Naive thymus-derived CD4-positive, alpha-beta T cell (primary cell): Measurements from ENCODE around the gene IQGAP1. TPM values are rescaled to one million over a fixed set of nuclear protein-coding genes. Genes with fewer than 3 reads are reported as not detected.

Experiments used
- ATAC-seq: fragments of 150-1000 bp; cut with Tn5 transposase; 2 replicates; pipeline ENCODE4 v1.10.0; 2021; ENCODE audit warnings: mild to moderate bottlenecking, moderate library complexity
- CTCF ChIA-PET: fragments of 350-600 bp; sonication (Branson Sonifier 250); formaldehyde crosslinking; loops from one replicate; lab custom pipeline; 2021; ENCODE audit warnings: antibody characterized with exemption; lab: Charles Lee
- POLR2A ChIA-PET: fragments of 350-600 bp; sonication (Branson Sonifier 250); formaldehyde crosslinking; loops from one replicate; lab custom pipeline; 2021; ENCODE audit warnings: antibody characterized with exemption, inconsistent platforms; lab: Charles Lee
- DNase-seq, 9 donors: peaks; one replicate each; pipeline versions ENCODE4 v3.0.0 to v3.0.0-alpha.2; 2020 to 2022; ENCODE audit warnings: mixed read lengths in 1 of 9
- H3K27ac ChIP-seq: one replicate; pipeline ENCODE4 v1.7.0; 2013; ENCODE audit warnings: mild to moderate bottlenecking, low read depth, low read length, moderate library complexity
- H3K27me3 ChIP-seq, 2 donors: one replicate each; pipeline ENCODE4 v1.7.0; 2013; ENCODE audit warnings: low read length in 2 of 2, mild to moderate bottlenecking in 2 of 2, moderate library complexity in 2 of 2; ENCODE audit not compliant: control insufficient read depth in 2 of 2, insufficient read depth in 2 of 2
- H3K36me3 ChIP-seq, 3 experiments: 1 replicate in 2 of 3; 2 replicates in 1 of 3; pipeline ENCODE4 v1.7.0; 2013; ENCODE audit warnings: low read length in 3 of 3, mild to moderate bottlenecking in 3 of 3, moderate library complexity in 1 of 3; ENCODE audit not compliant: insufficient read depth in 3 of 3, control insufficient read depth in 2 of 3
- H3K4me1 ChIP-seq, 2 donors: one replicate each; pipeline ENCODE4 v1.7.0; 2013; ENCODE audit warnings: low read length in 2 of 2, mild to moderate bottlenecking in 2 of 2, moderate library complexity in 1 of 2; ENCODE audit not compliant: control insufficient read depth in 2 of 2, insufficient read depth in 2 of 2
- H3K4me3 ChIP-seq: 2 replicates; pipeline ENCODE4 v1.7.0; 2013; ENCODE audit warnings: mild to moderate bottlenecking, low read length
- H3K9me3 ChIP-seq, 3 experiments: 1 replicate in 2 of 3; 2 replicates in 1 of 3; pipeline ENCODE4 v1.7.0; 2013; ENCODE audit warnings: low read length in 3 of 3; ENCODE audit not compliant: control insufficient read depth in 2 of 3
- H3K27ac Mint-ChIP-seq, 9 donors: one replicate each; pipeline ENCODE4 v1.8.0; 2020 to 2022; ENCODE audit warnings: mixed read lengths in 9 of 9, mild to moderate bottlenecking in 8 of 9, moderate library complexity in 5 of 9, inconsistent platforms in 2 of 9
- H3K27me3 Mint-ChIP-seq, 5 donors: one replicate each; pipeline ENCODE4 v1.8.0; 2021 to 2022; ENCODE audit warnings: mixed read lengths in 5 of 5, mild to moderate bottlenecking in 1 of 5
- H3K36me3 Mint-ChIP-seq, 5 donors: one replicate each; pipeline ENCODE4 v1.8.0; 2020 to 2022; ENCODE audit warnings: mixed read lengths in 5 of 5, mild to moderate bottlenecking in 3 of 5, inconsistent platforms in 1 of 5
- H3K4me1 Mint-ChIP-seq, 7 donors: one replicate each; pipeline ENCODE4 v1.8.0; 2020 to 2022; ENCODE audit warnings: mixed read lengths in 7 of 7, mild to moderate bottlenecking in 3 of 7, inconsistent platforms in 1 of 7
- H3K4me3 Mint-ChIP-seq, 10 donors: one replicate each; pipeline ENCODE4 v1.8.0; 2020 to 2022; ENCODE audit warnings: mild to moderate bottlenecking in 10 of 10, mixed read lengths in 10 of 10, moderate library complexity in 6 of 10, inconsistent platforms in 2 of 10
- H3K9me3 Mint-ChIP-seq, 11 donors: one replicate each; pipeline ENCODE4 v1.8.0; 2020 to 2022; ENCODE audit warnings: mixed read lengths in 11 of 11, mild to moderate bottlenecking in 4 of 11, inconsistent platforms in 1 of 11, moderate library complexity in 1 of 11
- intact Hi-C, 2 donors: fragments of 100-400 bp; cut with micrococcal nuclease; formaldehyde crosslinking; loops; one replicate each; pipeline ENCODE4 v1.15.1; 2023
- polyA plus RNA-seq, 2 donors: library from polyadenylated mRNA; unstranded; fragments of 300-500 nt; fragmentation: Illumina TruSeq; gene quantifications; one replicate each; pipeline ENCODE4 v1.2.3, GENCODE V29; 2021
- total RNA-seq, 6 experiments: library from RNA in 5 of 6; stranded (reverse) in 5 of 6; gene quantifications; 1 replicate in 5 of 6; 2 replicates in 1 of 6; pipeline ENCODE4 v1.2.3 and lab custom pipeline; 2021 to 2026

Gene IQGAP1
- total and polyA plus RNA-seq, 7 experiments from 2014 or later: 73.9 to 263 (median 90.3) TPM

- no peak overlapping the region for H3K4me3 Mint-ChIP-seq
- ChIA-PET CTCF (interaction anchor here (0.6 to 0.8 kb wide), 2 partner anchors 58 to 61 kb away, joined by 3 to 6 read pairs; no protein-coding TSS in a partner anchor), POLR2A (interaction anchor here (0.6 to 0.8 kb wide), 3 partner anchors 10 to 300 kb away, joined by 3 to 4 read pairs (median 3); no protein-coding TSS in a partner anchor)
- no peaks in the 10 kb centered on the region for H3K9me3 ChIP-seq
- DNase-seq (no peak), ATAC-seq (no peak)
- no peaks in the 10 kb centered on the region for H3K27me3 ChIP-seq
- H3K4me3 ChIP-seq: no peak overlapping the region
- H3K36me3 Mint-ChIP-seq: peaks cover 0 to 21% (median 14%) of the 10 kb centered on the region in 5 donors
- H3K27ac Mint-ChIP-seq: peak overlapping the region in 1 of 9 donors; percentile 66
- peaks cover 33 to 79% (median 65%) of the 10 kb centered on the region in 7 donors for H3K4me1 Mint-ChIP-seq
- H3K36me3 ChIP-seq: no peaks in the 10 kb centered on the region
- H3K27ac ChIP-seq: no peak overlapping the region
- H3K27me3 Mint-ChIP-seq: no peaks in the 10 kb centered on the region
- H3K9me3 Mint-ChIP-seq: peaks cover 0 to 6% (median 0%) of the 10 kb centered on the region in 11 donors
- peaks cover 18 to 22% of the 10 kb centered on the region in 2 donors for H3K4me1 ChIP-seq
- intact Hi-C loops: no loop called here
These were observed 33.5 kb downstream of the IQGAP1 start for GRCh38 chr15:90421527-90421926.

GRCh38 chr15:90422043-90422442, 34.0 kb downstream of the IQGAP1 start:
- peaks cover 0 to under 1% (median 0%) of the 10 kb centered on the region in 3 experiments for H3K36me3 ChIP-seq
- POLR2A ChIA-PET: interaction anchor here (0.8 kb wide), 1 partner anchor 9 kb away, joined by 4 read pairs; no protein-coding TSS in a partner anchor
- peak overlapping the region in 2 of 9 donors; percentile 17 to 66 for H3K27ac Mint-ChIP-seq

GRCh38 chr15:90422936-90423335, 34.9 kb downstream of the IQGAP1 start:
- no peak overlapping the region for H3K27ac ChIP-seq
- H3K4me3 ChIP-seq: no peak overlapping the region
- H3K27me3 Mint-ChIP-seq: no peaks in the 10 kb centered on the region
- peak overlapping the region in 3 of 9 donors; percentile 10 to 17 (median 12) for H3K27ac Mint-ChIP-seq
- CTCF ChIA-PET: interaction anchor here (0.9 to 1.3 kb wide), 2 partner anchors 10 to 14 kb away, joined by 3 to 5 read pairs; no protein-coding TSS in a partner anchor
- DNase-seq (no peak), ATAC-seq (no peak)
- H3K4me1 Mint-ChIP-seq: peaks cover 27 to 65% (median 54%) of the 10 kb centered on the region in 7 donors
- peaks cover 16 to 22% of the 10 kb centered on the region in 2 donors for H3K4me1 ChIP-seq
- H3K9me3 ChIP-seq: no peaks in the 10 kb centered on the region
- H3K36me3 Mint-ChIP-seq: peaks cover 0 to 17% (median 11%) of the 10 kb centered on the region in 5 donors
- no peaks in the 10 kb centered on the region for H3K9me3 Mint-ChIP-seq
- H3K36me3 ChIP-seq: peaks cover 0 to 4% (median 0%) of the 10 kb centered on the region in 3 experiments
- no peaks in the 10 kb centered on the region for H3K27me3 ChIP-seq
- POLR2A ChIA-PET: interaction anchor here (0.5 kb wide), 1 partner anchor 10 kb away, joined by 3 read pairs; no protein-coding TSS in a partner anchor
- intact Hi-C loops: no loop called here
- H3K4me3 Mint-ChIP-seq: no peak overlapping the region

More at GRCh38 chr15:90422043-90422442, 34.0 kb downstream of the IQGAP1 start:
- no peaks in the 10 kb centered on the region for H3K9me3 ChIP-seq
- H3K27me3 Mint-ChIP-seq: no peaks in the 10 kb centered on the region
- peaks cover 18 to 22% of the 10 kb centered on the region in 2 donors for H3K4me1 ChIP-seq
- ATAC-seq: no peak
- H3K27me3 ChIP-seq: no peaks in the 10 kb centered on the region
- peaks cover 33 to 74% (median 61%) of the 10 kb centered on the region in 7 donors for H3K4me1 Mint-ChIP-seq
- DNase-seq: no peak
- H3K27ac ChIP-seq: no peak overlapping the region
- H3K9me3 Mint-ChIP-seq: peaks cover 0 to 2% (median 0%) of the 10 kb centered on the region in 11 donors
- CTCF ChIA-PET: no interaction called here
- intact Hi-C loops: no loop called here
- H3K4me3 Mint-ChIP-seq: no peak overlapping the region
- H3K4me3 ChIP-seq: no peak overlapping the region
- H3K36me3 Mint-ChIP-seq: peaks cover 0 to 16% (median 10%) of the 10 kb centered on the region in 5 donors

- no peak for DNase-seq
- H3K4me1 ChIP-seq: peaks cover 7 to 15% of the 10 kb centered on the region in 2 donors
- no peaks in the 10 kb centered on the region for H3K27me3 ChIP-seq
- intact Hi-C loops: no loop called here
- POLR2A ChIA-PET: interaction anchor here (1.2 kb wide), 1 partner anchor 36 kb away, joined by 3 read pairs; the partner anchor contains the start of gene IQGAP1
- H3K4me3 Mint-ChIP-seq: peak overlapping the region in 1 of 10 donors; percentile 17
- no peaks in the 10 kb centered on the region for H3K27me3 Mint-ChIP-seq
- peak overlapping the region in 3 of 9 donors; percentile 12 to 34 (median 31) for H3K27ac Mint-ChIP-seq
- H3K9me3 Mint-ChIP-seq: no peaks in the 10 kb centered on the region
- no peak for ATAC-seq
- H3K9me3 ChIP-seq: no peaks in the 10 kb centered on the region
- H3K4me1 Mint-ChIP-seq: peaks cover 18 to 57% (median 47%) of the 10 kb centered on the region in 7 donors
- H3K36me3 ChIP-seq: peaks cover 0 to 4% (median 0%) of the 10 kb centered on the region in 3 experiments
- no peak overlapping the region for H3K27ac ChIP-seq
- CTCF ChIA-PET: interaction anchor here (1.3 kb wide), 1 partner anchor 10 kb away, joined by 5 read pairs; no protein-coding TSS in a partner anchor
- H3K36me3 Mint-ChIP-seq: peaks cover 0 to 17% (median 11%) of the 10 kb centered on the region in 5 donors
- no peak overlapping the region for H3K4me3 ChIP-seq
These were observed 35.8 kb downstream of the IQGAP1 start for GRCh38 chr15:90423801-90424319.

GRCh38 chr15:90425726-90426346, 37.8 kb downstream of the IQGAP1 start:
- ChIA-PET POLR2A (interaction anchor here (0.6 kb wide), 1 partner anchor 31 kb away, joined by 3 read pairs; no protein-coding TSS in a partner anchor), CTCF (interaction anchor here (0.6 kb wide), 2 partner anchors 48 to 81 kb away, joined by 3 to 5 read pairs; no protein-coding TSS in a partner anchor)
- H3K27ac Mint-ChIP-seq: peak overlapping the region in 4 of 9 donors; percentile 24 to 89 (median 30)
- H3K27me3 Mint-ChIP-seq: no peaks in the 10 kb centered on the region
- Histone ChIP-seq H3K27me3 (no peaks in the 10 kb centered on the region), H3K27ac (no peak overlapping the region), H3K4me3 (no peak overlapping the region), H3K9me3 (no peaks in the 10 kb centered on the region), H3K36me3 (peaks cover 0 to 4% (median 4%) of the 10 kb centered on the region in 3 experiments), H3K4me1 (peaks cover 0 to 5% of the 10 kb centered on the region in 2 donors)
- peaks cover 6 to 47% (median 32%) of the 10 kb centered on the region in 7 donors for H3K4me1 Mint-ChIP-seq
- ATAC-seq (no peak), DNase-seq (no peak)
- H3K9me3 Mint-ChIP-seq: no peaks in the 10 kb centered on the region
- intact Hi-C loops: loop anchor here in 1 of 2 donors (5.0 kb wide), 1 partner anchor 56 kb away; no protein-coding TSS in a partner anchor
- no peak overlapping the region for H3K4me3 Mint-ChIP-seq
- peaks cover 0 to 27% (median 14%) of the 10 kb centered on the region in 5 donors for H3K36me3 Mint-ChIP-seq

GRCh38 chr15:90427185-90427584, 39.1 kb downstream of the IQGAP1 start:
- intact Hi-C loops: loop anchor here in 1 of 2 donors (5.0 kb wide), 1 partner anchor 55 kb away; no protein-coding TSS in a partner anchor
- ChIA-PET POLR2A (no interaction called here), CTCF (no interaction called here)
- H3K27ac ChIP-seq: no peak overlapping the region
- no peaks in the 10 kb centered on the region for H3K27me3 Mint-ChIP-seq
- no peaks in the 10 kb centered on the region for H3K27me3 ChIP-seq
- no peak for ATAC-seq
- H3K4me1 Mint-ChIP-seq: peaks cover 11 to 42% (median 35%) of the 10 kb centered on the region in 7 donors
- H3K27ac Mint-ChIP-seq: no peak overlapping the region
- peaks cover 0 to 5% of the 10 kb centered on the region in 2 donors for H3K4me1 ChIP-seq
- no peak overlapping the region for H3K4me3 ChIP-seq
- H3K36me3 ChIP-seq: peaks cover 0 to 4% (median 4%) of the 10 kb centered on the region in 3 experiments
- H3K9me3 Mint-ChIP-seq: no peaks in the 10 kb centered on the region
- H3K36me3 Mint-ChIP-seq: peaks cover 0 to 31% (median 16%) of the 10 kb centered on the region in 5 donors
- DNase-seq: no peak
- H3K4me3 Mint-ChIP-seq: no peak overlapping the region
- no peaks in the 10 kb centered on the region for H3K9me3 ChIP-seq
